CD14-positive monocyte (primary cell): ENCODE data around the gene UBE3C. TPM values are rescaled to one million over a fixed set of nuclear protein-coding genes. Genes with fewer than 3 reads are reported as not detected.
"Not testable (repeated sequence)": the region's sequence is repeated elsewhere in the genome, so short reads cannot be mapped to it uniquely, and the experiment has no call there.

Experiments used
- DNase-seq, 3 donors: peaks; one replicate each; pipeline ENCODE4 v3.0.0-alpha.2; 2011 to 2022
- H2AFZ ChIP-seq: 2 replicates; pipeline ENCODE4 v1.6.0; 2012; ENCODE audit warnings: mild to moderate bottlenecking, low read depth, low read length, inconsistent platforms; ENCODE audit not compliant: insufficient read depth, poor library complexity, severe bottlenecking
- H3K27ac ChIP-seq, 2 donors: 1 replicate in 1 of 2; 2 replicates in 1 of 2; pipeline ENCODE4 v1.5.1; 2012 to 2013; ENCODE audit warnings: low read length in 2 of 2, control low read depth in 1 of 2, inconsistent platforms in 1 of 2, low read depth in 1 of 2, mild to moderate bottlenecking in 1 of 2
- H3K27me3 ChIP-seq, 2 donors: one replicate each; pipeline versions ENCODE4 v1.6.0 to v1.6.1; 2011 to 2013; ENCODE audit warnings: low read length in 2 of 2; ENCODE audit not compliant: control insufficient read depth in 2 of 2, insufficient read depth in 2 of 2
- H3K36me3 ChIP-seq, 2 donors: replicated peaks in 1 of 2; 1 replicate in 1 of 2; 2 replicates in 1 of 2; pipeline versions ENCODE4 v1.5.1 to v1.6.1; 2012 to 2013; ENCODE audit warnings: low read length in 2 of 2, control low read depth in 1 of 2, inconsistent platforms in 1 of 2, mild to moderate bottlenecking in 1 of 2; ENCODE audit not compliant: insufficient read depth in 2 of 2, control insufficient read depth in 1 of 2
- H3K4me1 ChIP-seq, 2 donors: 1 replicate in 1 of 2; 2 replicates in 1 of 2; pipeline versions ENCODE4 v1.5.1 to v1.6.1; 2012 to 2013; ENCODE audit warnings: low read length in 2 of 2, control low read depth in 1 of 2, inconsistent platforms in 1 of 2, mild to moderate bottlenecking in 1 of 2, moderate library complexity in 1 of 2; ENCODE audit not compliant: insufficient read depth in 2 of 2, control insufficient read depth in 1 of 2
- H3K4me2 ChIP-seq: replicated peaks from 2 replicates; pipeline ENCODE3; 2012; ENCODE audit warnings: low read length, moderate library complexity, mild to moderate bottlenecking; ENCODE audit not compliant: poor library complexity, severe bottlenecking; ENCODE audit errors: extremely low read depth
- H3K4me3 ChIP-seq, 3 experiments: fragments of 200-600 bp in 1 of 3; sonication (generic) in 1 of 3; replicated peaks in 1 of 3; 1 replicate in 2 of 3; 2 replicates in 1 of 3; pipeline ENCODE4 v1.5.1; 2011 to 2013; ENCODE audit warnings: low read length in 3 of 3, mild to moderate bottlenecking in 3 of 3, control low read depth in 2 of 3, low read depth in 2 of 3, inconsistent platforms in 1 of 3, moderate library complexity in 1 of 3
- H3K79me2 ChIP-seq: 2 replicates; pipeline ENCODE4 v1.6.0; 2012; ENCODE audit warnings: mild to moderate bottlenecking, control low read depth, inconsistent platforms, low read length, moderate library complexity; ENCODE audit not compliant: insufficient read depth
- H3K9ac ChIP-seq: 2 replicates; pipeline ENCODE4 v1.6.0; 2017; ENCODE audit warnings: low read length, mild to moderate bottlenecking; ENCODE audit not compliant: insufficient read depth, poor library complexity, severe bottlenecking
- H3K9me3 ChIP-seq, 2 donors: replicated peaks in 1 of 2; 1 replicate in 1 of 2; 2 replicates in 1 of 2; pipeline versions ENCODE4 v1.5.1 to v1.6.1; 2012 to 2013; ENCODE audit warnings: low read length in 2 of 2, control low read depth in 1 of 2; ENCODE audit not compliant: control insufficient read depth in 1 of 2, insufficient read depth in 1 of 2
- H4K20me1 ChIP-seq: 2 replicates; pipeline ENCODE4 v1.6.0; 2012; ENCODE audit warnings: mild to moderate bottlenecking, low read length, control low read depth, moderate library complexity; ENCODE audit not compliant: insufficient read depth
- H3K27ac Mint-ChIP-seq, 7 donors: one replicate each; pipeline ENCODE4 v1.8.0; 2020; ENCODE audit warnings: mild to moderate bottlenecking in 7 of 7, mixed read lengths in 7 of 7, moderate library complexity in 6 of 7, inconsistent platforms in 2 of 7
- H3K27me3 Mint-ChIP-seq, 3 donors: one replicate each; pipeline ENCODE4 v1.8.0; 2021 to 2022; ENCODE audit warnings: low read depth in 3 of 3, mild to moderate bottlenecking in 3 of 3, mixed read lengths in 3 of 3, moderate library complexity in 3 of 3, inconsistent platforms in 1 of 3
- H3K36me3 Mint-ChIP-seq, 2 donors: one replicate each; pipeline ENCODE4 v1.8.0; 2020; ENCODE audit warnings: mixed read lengths in 2 of 2, inconsistent platforms in 1 of 2, mild to moderate bottlenecking in 1 of 2
- H3K4me1 Mint-ChIP-seq: one replicate; pipeline ENCODE4 v1.8.0; 2020; ENCODE audit warnings: mild to moderate bottlenecking, mixed read lengths
- H3K4me3 Mint-ChIP-seq, 2 donors: one replicate each; pipeline ENCODE4 v1.8.0; 2020; ENCODE audit warnings: mild to moderate bottlenecking in 2 of 2, mixed read lengths in 2 of 2, moderate library complexity in 1 of 2
- H3K9me3 Mint-ChIP-seq, 7 donors: one replicate each; pipeline ENCODE4 v1.8.0; 2020 to 2022; ENCODE audit warnings: mixed read lengths in 7 of 7, mild to moderate bottlenecking in 6 of 7, moderate library complexity in 6 of 7, inconsistent platforms in 2 of 7
- CTCF ChIP-seq: fragments of 200-600 bp; IDR thresholded peaks from one replicate; pipeline ENCODE4 v1.8.0; 2022; ENCODE audit warnings: antibody characterized with exemption, mild to moderate bottlenecking
- WGBS: methylation state at CpG from one replicate; pipeline ENCODE4 v1.1.5; 2013; ENCODE audit warnings: missing lambda C conversion rate; ENCODE audit not compliant: insufficient coverage; 5-methylcytosine and 5-hydroxymethylcytosine counted together
- intact Hi-C, 2 donors: fragments of 100-400 bp; cut with micrococcal nuclease; formaldehyde crosslinking; loops; one replicate each; pipeline versions ENCODE4 v1.15.0 to v1.15.1; 2023
- polyA plus RNA-seq, 3 donors: library from polyadenylated mRNA; depleted of rRNA in 1 of 3; unstranded in 2 of 3; stranded (reverse) in 1 of 3; fragments of 300-500 nt in 2 of 3; fragments of >200 nt in 1 of 3; fragmentation: Illumina TruSeq in 2 of 3; gene quantifications; 1 replicate in 2 of 3; 2 replicates in 1 of 3; pipeline ENCODE4 v1.2.3, GENCODE V29; 2012 to 2021

UBE3C gene
- polyA plus RNA-seq, 3 donors, result 19.5 to 34.5 (median 24.3) TPM

GRCh38 chr7:157273208-157274093 is 134.7 kb downstream of the UBE3C start:
- H3K9me3 ChIP-seq, result no peaks in the 10 kb centered on the region
- Mint-ChIP-seq H3K9me3 (no peaks in the 10 kb centered on the region), H3K27me3 (peaks cover 0 to 3% (median 2%) of the 10 kb centered on the region in 3 donors), H3K4me3 (peak overlapping the region; percentile 34 to 67), H3K27ac (peak overlapping the region in 4 of 7 donors; percentile 41 to 91 (median 80)), H3K4me1 (peaks cover 47% of the 10 kb centered on the region), H3K36me3 (peaks cover 26 to 30% of the 10 kb centered on the region in 2 donors)
- H3K36me3 ChIP-seq, result peaks cover 20 to 31% of the 10 kb centered on the region in 2 donors
- H3K4me2 ChIP-seq, result peak overlapping the region; percentile 12
- no peak overlapping the region for H3K27ac ChIP-seq
- H2AFZ ChIP-seq, result peak overlapping the region; percentile 29
- H3K4me1 ChIP-seq, result peaks cover 51 to 54% of the 10 kb centered on the region in 2 donors
- intact Hi-C loops, result loop anchor here (10.0 kb wide), 2 partner anchors 61 to 319 kb away; partner anchors contain the start of gene DNAJB6 (in 2 of the 2)
- H4K20me1 ChIP-seq, result no peaks in the 10 kb centered on the region
- 16% methylated on average over 15 of the region's 23 CpGs for WGBS
- TF ChIP-seq CTCF, result peak; percentile 98
- no peak overlapping the region for H3K4me3 ChIP-seq
- H3K27me3 ChIP-seq, result no peaks in the 10 kb centered on the region
- no peak overlapping the region for H3K9ac ChIP-seq
- no peaks in the 10 kb centered on the region for H3K79me2 ChIP-seq
- DNase-seq, result peak; percentile 53 to 72 (median 60)

GRCh38 chr7:157274094-157274634 is 135.4 kb downstream of the UBE3C start:
- Mint-ChIP-seq H3K27ac (peak overlapping the region in 5 of 7 donors; percentile 26 to 91 (median 76)), H3K4me1 (peaks cover 47% of the 10 kb centered on the region), H3K36me3 (peaks cover 22 to 25% of the 10 kb centered on the region in 2 donors), H3K4me3 (peak overlapping the region in 1 of 2 donors; percentile 15)
- not testable (repeated sequence) for H3K9me3 ChIP-seq, H3K4me3 ChIP-seq, H3K4me2 ChIP-seq, H3K27ac ChIP-seq, H2AFZ ChIP-seq, H3K9ac ChIP-seq, H4K20me1 ChIP-seq, H3K79me2 ChIP-seq, DNase-seq, H3K9me3 Mint-ChIP-seq, H3K27me3 Mint-ChIP-seq, H3K27me3 ChIP-seq
- intact Hi-C loops, result loop anchor here (10.0 kb wide), 2 partner anchors 61 to 319 kb away; partner anchors contain the start of gene DNAJB6 (in 2 of the 2)
- Histone ChIP-seq H3K36me3 (peaks cover 19 to 26% of the 10 kb centered on the region in 2 donors), H3K4me1 (peaks cover 58 to 61% of the 10 kb centered on the region in 2 donors)
- WGBS, result 85% methylated on average over 5 of the region's 10 CpGs
